Left lung (tissue), 10 donors: ENCODE measurements around the gene AP3S2. TPM values are rescaled to one million over a fixed set of nuclear protein-coding genes. Genes with fewer than 3 reads are reported as not detected.

ENCODE experiments used
- ATAC-seq: fragments of 200-7000 bp; cut with Tn5 transposase; one replicate; pipeline ENCODE4 v1.9.1; 2020; ENCODE audit warnings: moderate library complexity
- DNase-seq, 4 donors: peaks; one replicate each; pipeline ENCODE4 v3.0.0-alpha.2; 2013 to 2020
- H3K27ac ChIP-seq, 2 donors: fragments of 200-600 bp; sonication (generic) in 1 of 2; one replicate each; pipeline versions ENCODE4 v1.5.0 to v1.8.0; 2020 to 2021
- H3K27me3 ChIP-seq, 2 donors: fragments of 200-600 bp; sonication (generic) in 1 of 2; one replicate each; pipeline versions ENCODE4 v1.5.0 to v1.8.0; 2020 to 2021
- H3K36me3 ChIP-seq, 2 donors: fragments of 200-600 bp; sonication (generic) in 1 of 2; one replicate each; pipeline versions ENCODE4 v1.5.0 to v1.8.0; 2020 to 2021
- H3K4me1 ChIP-seq, 2 donors: fragments of 200-600 bp; one replicate each; pipeline ENCODE4 v1.8.0; 2021
- H3K4me3 ChIP-seq, 2 donors: fragments of 200-600 bp; sonication (generic) in 1 of 2; one replicate each; pipeline versions ENCODE4 v1.5.0 to v1.8.0; 2020 to 2021; ENCODE audit warnings: mild to moderate bottlenecking in 1 of 2
- H3K9me3 ChIP-seq, 2 donors: fragments of 200-600 bp; sonication (generic) in 1 of 2; one replicate each; pipeline versions ENCODE4 v1.5.0 to v1.8.0; 2020 to 2021
- intact Hi-C, 2 donors: fragments of 100-400 bp; cut with DNase I; formaldehyde crosslinking; loops; one replicate each; pipeline versions ENCODE4 v1.11.2 to v1.14.2; 2022
- polyA plus RNA-seq, 6 donors: library from polyadenylated mRNA; unstranded; fragments of 120-200 nt; gene quantifications; one replicate each; pipeline ENCODE4 v1.2.1, GENCODE V29; 2013; ENCODE audit not compliant: insufficient read length in 6 of 6
- total RNA-seq, 2 donors: library from RNA; stranded (reverse); fragmentation: NEBNext Ultra II Directional; extraction: Animal tissue kit (Norgen Biotek cat#: 25700); gene quantifications; one replicate each; pipeline ENCODE4 v1.2.1, GENCODE V29; 2021
- TF ChIP-seq, protein P1 (sequence below), 2 donors: fragments of 200-600 bp; sonication (generic) in 1 of 2; IDR thresholded peaks; one replicate each; pipeline versions ENCODE4 v1.5.0 to v1.8.0; 2021; ENCODE audit warnings: antibody characterized with exemption in 2 of 2
- donor health status: DM: no; HTN: yes; CAD: no.
- donor health status: DM: no; HTN: no; CAD: no.

Gene AP3S2
- total and polyA plus RNA-seq, 8 donors: 27.1 to 39.5 (median 33.7) TPM

DNA sequence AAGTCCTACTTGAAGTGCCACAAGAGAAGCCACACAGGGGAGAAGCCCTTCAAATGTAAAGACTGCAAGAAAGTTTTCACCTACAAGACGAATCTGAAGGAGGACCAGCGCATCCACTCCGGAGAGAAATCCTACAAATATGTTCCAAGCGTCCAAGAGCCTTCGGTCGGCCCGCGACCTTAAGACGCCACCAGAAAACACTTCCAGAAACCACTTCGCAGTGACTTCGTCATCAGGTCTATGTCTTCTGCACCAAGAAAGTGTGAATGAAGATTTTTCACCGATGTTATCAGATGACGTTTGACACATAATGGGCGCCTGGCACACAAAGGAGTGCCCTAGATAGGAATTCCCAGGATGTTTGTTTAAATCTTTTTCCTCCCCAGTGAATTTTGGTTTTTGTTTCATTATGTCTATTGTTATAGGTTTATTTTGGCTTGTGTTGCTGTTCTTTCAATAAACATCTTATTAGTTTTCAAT, 43.0 kb upstream of the AP3S2 start:
- Histone ChIP-seq H3K4me1 (peaks cover 0 to 10% of the 10 kb centered on the region in 2 donors), H3K27me3 (no peaks in the 10 kb centered on the region), H3K36me3 (no peaks in the 10 kb centered on the region), H3K27ac (no peak overlapping the region), H3K4me3 (no peak overlapping the region), H3K9me3 (no peaks in the 10 kb centered on the region)
- TF ChIP-seq, protein P1, sequence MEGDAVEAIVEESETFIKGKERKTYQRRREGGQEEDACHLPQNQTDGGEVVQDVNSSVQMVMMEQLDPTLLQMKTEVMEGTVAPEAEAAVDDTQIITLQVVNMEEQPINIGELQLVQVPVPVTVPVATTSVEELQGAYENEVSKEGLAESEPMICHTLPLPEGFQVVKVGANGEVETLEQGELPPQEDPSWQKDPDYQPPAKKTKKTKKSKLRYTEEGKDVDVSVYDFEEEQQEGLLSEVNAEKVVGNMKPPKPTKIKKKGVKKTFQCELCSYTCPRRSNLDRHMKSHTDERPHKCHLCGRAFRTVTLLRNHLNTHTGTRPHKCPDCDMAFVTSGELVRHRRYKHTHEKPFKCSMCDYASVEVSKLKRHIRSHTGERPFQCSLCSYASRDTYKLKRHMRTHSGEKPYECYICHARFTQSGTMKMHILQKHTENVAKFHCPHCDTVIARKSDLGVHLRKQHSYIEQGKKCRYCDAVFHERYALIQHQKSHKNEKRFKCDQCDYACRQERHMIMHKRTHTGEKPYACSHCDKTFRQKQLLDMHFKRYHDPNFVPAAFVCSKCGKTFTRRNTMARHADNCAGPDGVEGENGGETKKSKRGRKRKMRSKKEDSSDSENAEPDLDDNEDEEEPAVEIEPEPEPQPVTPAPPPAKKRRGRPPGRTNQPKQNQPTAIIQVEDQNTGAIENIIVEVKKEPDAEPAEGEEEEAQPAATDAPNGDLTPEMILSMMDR (IDR thresholded peaks at IDR 0.05): no peak
- DNase-seq (no peak), ATAC-seq (no peak)
- intact Hi-C loops: no loop called here

DNA sequence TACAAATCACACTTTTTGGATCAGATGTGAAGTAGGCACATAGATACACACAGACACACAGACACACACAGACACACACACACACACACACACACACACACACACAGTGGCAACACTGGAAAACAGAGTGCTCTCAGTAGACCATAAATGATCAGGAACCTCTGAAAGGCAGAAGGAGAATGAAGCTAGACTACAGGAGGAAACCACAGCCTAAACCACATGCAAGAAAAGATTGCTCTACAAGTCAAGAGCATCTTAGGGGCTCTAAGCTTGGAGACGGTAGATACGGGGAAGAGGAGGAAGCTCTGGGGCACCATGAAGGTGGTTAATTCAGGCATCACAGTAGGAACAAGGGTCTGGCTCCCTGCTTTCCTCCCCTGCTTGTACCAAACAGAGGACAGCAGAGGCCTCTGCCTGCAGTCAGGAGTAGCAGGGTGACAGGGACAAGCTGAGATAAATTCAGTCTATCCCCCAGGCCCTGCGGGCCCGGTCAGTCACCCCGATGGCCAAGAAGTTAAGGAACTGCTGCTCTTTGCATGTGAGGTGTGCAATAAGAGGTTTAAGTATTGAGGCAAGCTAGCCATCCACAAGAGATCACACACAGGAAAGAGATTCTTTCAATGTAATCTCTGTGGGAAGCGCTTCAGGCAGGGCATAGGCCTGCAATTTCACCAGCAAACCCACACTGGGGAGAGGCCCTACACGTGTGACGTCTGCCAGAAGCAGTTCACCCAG, 42.4 kb upstream of the AP3S2 start:
- TF ChIP-seq, protein P1 (IDR thresholded peaks at IDR 0.05): no peak
- Histone ChIP-seq H3K4me1 (peaks cover 0 to 10% of the 10 kb centered on the region in 2 donors), H3K4me3 (no peak overlapping the region), H3K36me3 (no peaks in the 10 kb centered on the region), H3K27me3 (no peaks in the 10 kb centered on the region), H3K27ac (no peak overlapping the region), H3K9me3 (no peaks in the 10 kb centered on the region)
- intact Hi-C loops: no loop called here
- DNase-seq (no peak), ATAC-seq (no peak)

DNA sequence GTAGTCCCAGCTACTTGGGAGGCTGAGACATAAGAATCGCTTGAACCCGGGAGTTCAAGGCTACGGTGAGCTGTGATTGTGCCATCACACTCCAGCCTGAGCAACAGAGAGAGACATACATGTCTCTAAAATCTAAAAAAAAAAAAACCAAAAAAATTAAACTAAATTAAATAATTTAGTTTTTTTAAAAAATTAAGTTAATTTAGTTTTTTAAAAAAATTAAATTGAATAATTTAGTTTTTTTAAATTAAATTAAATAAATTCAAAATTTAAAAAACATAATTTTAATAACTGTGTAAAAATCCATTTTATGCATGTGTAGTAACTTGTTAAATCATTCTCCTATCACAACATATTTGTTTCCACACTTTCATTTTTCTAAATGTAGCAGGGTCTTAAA, 39.1 kb upstream of the AP3S2 start:
- Histone ChIP-seq H3K4me3 (no peak overlapping the region), H3K9me3 (no peaks in the 10 kb centered on the region), H3K27me3 (no peaks in the 10 kb centered on the region), H3K27ac (no peak overlapping the region), H3K4me1 (peaks cover 0 to 10% of the 10 kb centered on the region in 2 donors), H3K36me3 (no peaks in the 10 kb centered on the region)
- ATAC-seq (no peak), DNase-seq (no peak)
- intact Hi-C loops: no loop called here
- TF ChIP-seq, protein P1 (IDR thresholded peaks at IDR 0.05): no peak

DNA sequence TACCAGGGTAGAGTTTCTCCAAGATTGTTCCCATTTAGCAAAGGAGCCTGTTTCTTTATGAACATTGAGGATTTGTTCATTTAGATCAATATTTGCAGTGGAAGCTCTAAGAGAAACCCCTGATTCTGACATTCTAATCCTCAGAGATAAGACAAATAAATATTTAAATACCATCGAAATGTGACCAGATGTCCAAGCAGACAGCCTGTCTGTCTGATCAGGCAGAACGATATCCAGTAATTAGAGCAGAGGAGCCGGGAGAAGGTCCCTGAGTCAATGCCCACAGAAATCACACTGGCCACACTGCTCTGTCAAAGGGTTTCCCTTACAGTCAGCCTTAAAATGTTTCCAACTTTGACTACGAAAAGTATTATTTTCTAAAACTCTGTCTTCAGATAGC, 34.6 kb upstream of the AP3S2 start:
- H3K27ac ChIP-seq: no peak overlapping the region
- H3K27me3 ChIP-seq: no peaks in the 10 kb centered on the region
- H3K9me3 ChIP-seq: no peaks in the 10 kb centered on the region
- DNase-seq: no peak
- H3K36me3 ChIP-seq: no peaks in the 10 kb centered on the region
- intact Hi-C loops: no loop called here
- no peaks in the 10 kb centered on the region for H3K4me1 ChIP-seq
- H3K4me3 ChIP-seq: no peak overlapping the region
- TF ChIP-seq, protein P1 (IDR thresholded peaks at IDR 0.05): no peak
- no peak for ATAC-seq

DNA sequence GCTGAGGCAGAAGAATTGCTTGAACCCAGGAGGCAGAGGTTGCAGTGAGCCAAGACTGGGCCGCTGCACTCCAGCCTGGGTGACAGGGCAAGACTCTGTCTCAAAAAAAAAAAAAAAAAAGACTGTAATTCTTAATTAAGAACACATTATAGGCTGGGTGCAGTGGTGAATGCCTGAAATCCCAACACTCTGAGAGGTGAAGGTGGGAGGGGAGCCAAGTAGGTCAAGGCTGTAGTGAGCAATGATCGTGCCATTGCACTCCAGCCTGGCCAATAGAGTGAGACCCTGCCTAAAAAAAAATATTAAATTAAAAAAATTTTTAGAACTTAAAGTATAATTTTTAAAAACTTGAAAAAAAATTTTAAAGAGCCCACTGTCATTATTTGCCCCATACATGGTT, 32.4 kb upstream of the AP3S2 start:
- peak; percentile 57 for ATAC-seq
- DNase-seq: no peak

More for the DNA sequence above, 32.4 kb upstream of the AP3S2 start:
- Histone ChIP-seq H3K27ac (no peak overlapping the region), H3K9me3 (no peaks in the 10 kb centered on the region), H3K4me1 (no peaks in the 10 kb centered on the region), H3K4me3 (no peak overlapping the region), H3K36me3 (no peaks in the 10 kb centered on the region), H3K27me3 (no peaks in the 10 kb centered on the region)
- TF ChIP-seq, protein P1 (IDR thresholded peaks at IDR 0.05): no peak
- intact Hi-C loops: no loop called here
